Panc1 (cell line): Measurements from ENCODE around the gene NDUFB6.

ENCODE experiments used
- CTCF ChIP-seq: fragments of 450-650 bp; IDR thresholded peaks from 2 replicates; pipeline ENCODE4 v1.5.1; 2017; ENCODE audit warnings: mild to moderate bottlenecking
- POLR2AphosphoS5 ChIP-seq: IDR thresholded peaks from 2 replicates; pipeline ENCODE4 v1.6.1; 2012; ENCODE audit warnings: mild to moderate bottlenecking, low read depth, low read length, moderate library complexity
- REST ChIP-seq, 2 experiments: IDR thresholded peaks; 2 replicates each; pipeline ENCODE4 v1.6.1; 2011 to 2012; ENCODE audit warnings: low read depth in 2 of 2, control low read depth in 1 of 2, low read length in 1 of 2, mild to moderate bottlenecking in 1 of 2, moderate library complexity in 1 of 2; ENCODE audit not compliant: insufficient read depth in 1 of 2
- SIN3A ChIP-seq: IDR thresholded peaks from 2 replicates; pipeline ENCODE4 v1.6.1; 2012; ENCODE audit warnings: low read depth, mild to moderate bottlenecking, low read length, moderate library complexity, borderline replicate concordance; ENCODE audit not compliant: insufficient read depth
- TCF7L2 ChIP-seq: IDR thresholded peaks from 2 replicates; pipeline ENCODE4 v1.6.1; 2011; ENCODE audit warnings: mild to moderate bottlenecking, low read depth, low read length, inconsistent platforms

- no peak for TF ChIP-seq POLR2AphosphoS5
- TF ChIP-seq CTCF: no peak
- TF ChIP-seq REST (IDR thresholded peaks at IDR 0.05; ENCODE audit: insufficient read depth in 1 of 2, low read depth in 2 of 2, low read length in 1 of 2): no peak
- no peak for TF ChIP-seq TCF7L2
- TF ChIP-seq SIN3A: no peak
Observed at GRCh38 chr9:32565967-32566366, 7.0 kb downstream of the NDUFB6 start.
